GM19193 (cell line): ENCODE results near the gene CST4.

ENCODE experiments used
- POLR2A ChIP-seq: IDR thresholded peaks from 4 replicates; pipeline ENCODE4 v1.6.1; 2011; ENCODE audit not compliant: insufficient read depth, insufficient read length; ENCODE audit errors: extremely low read depth

Gene CST4

GRCh38 chr20:23659989-23660837, 28.6 kb downstream of the CST4 start:
- no peak for TF ChIP-seq POLR2A

DNA sequence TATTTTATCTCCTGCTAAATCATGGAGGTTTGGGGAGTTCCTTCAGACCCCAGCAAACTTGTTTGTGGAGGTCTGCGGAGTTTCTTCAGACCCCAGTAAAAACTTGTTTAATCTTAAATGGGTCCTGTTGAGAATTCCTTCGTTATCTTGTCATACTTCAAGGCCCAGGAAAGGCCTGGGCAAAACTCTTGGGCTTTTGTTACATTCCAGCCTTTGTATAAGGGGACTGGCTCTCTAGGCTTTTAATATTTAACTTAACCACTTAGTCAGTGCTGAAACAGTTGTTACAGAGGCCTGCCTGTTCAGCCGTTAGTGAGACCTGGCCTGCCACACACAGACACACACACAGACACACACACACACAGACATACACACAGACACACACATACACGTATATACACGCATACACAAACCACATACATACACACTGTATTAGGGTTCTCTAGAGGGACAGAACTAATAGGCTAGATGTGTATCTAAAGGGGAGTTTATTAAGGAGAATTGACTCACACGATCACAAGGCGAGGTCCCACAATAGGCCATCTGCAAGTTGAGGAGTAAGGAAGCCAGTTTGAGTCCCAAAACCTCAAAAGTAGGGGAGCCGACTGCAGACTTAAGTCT, 29.7 kb downstream of the CST4 start:
- TF ChIP-seq POLR2A = no peak

GRCh38 chr20:23658336-23658735, 30.5 kb downstream of the CST4 start:
- TF ChIP-seq POLR2A = no peak

- TF ChIP-seq POLR2A = no peak
Observed at GRCh38 chr20:23657202-23657601, 31.6 kb downstream of the CST4 start.

GRCh38 chr20:23656372-23656771, 32.5 kb downstream of the CST4 start:
- TF ChIP-seq POLR2A = no peak

DNA sequence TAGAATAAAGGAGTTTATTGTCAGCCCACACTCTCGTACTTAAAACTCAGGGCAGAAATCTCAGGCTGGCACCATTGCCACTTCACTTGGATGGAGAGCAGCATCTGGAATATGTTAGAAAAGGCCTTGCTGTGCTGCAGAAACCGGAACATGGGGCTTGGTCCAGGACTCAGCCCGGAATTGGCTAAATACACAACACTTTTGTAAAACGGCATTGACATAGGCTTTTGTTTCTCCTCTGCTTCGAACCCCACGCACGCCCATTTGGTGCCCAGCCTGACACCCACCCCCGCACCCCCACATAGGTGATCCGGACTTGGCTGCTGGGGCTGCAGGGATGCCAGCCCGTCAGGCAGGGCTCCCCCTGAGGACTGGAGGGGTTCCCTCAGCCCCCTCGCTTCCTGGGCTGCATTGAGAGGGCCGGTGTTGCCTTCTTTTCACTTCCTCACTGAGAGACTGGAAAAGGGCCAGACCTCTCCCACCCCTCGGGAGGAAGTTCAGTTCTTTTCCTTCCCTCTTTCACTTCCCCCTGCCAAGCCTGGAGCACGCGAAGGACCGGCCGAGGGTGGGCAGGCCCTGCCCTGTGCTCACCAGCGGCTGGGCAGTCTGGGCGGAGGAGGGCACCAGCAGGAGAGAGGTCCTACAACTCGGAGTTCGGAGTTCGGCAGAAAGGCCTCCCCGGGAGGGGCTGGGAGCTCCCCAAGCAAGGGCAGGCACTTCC, 33.2 kb downstream of the CST4 start:
- TF ChIP-seq POLR2A = no peak

GRCh38 chr20:23654717-23655116, 34.1 kb downstream of the CST4 start:
- no peak for TF ChIP-seq POLR2A

- TF ChIP-seq POLR2A = no peak
Observed at GRCh38 chr20:23654000-23654399, 34.8 kb downstream of the CST4 start.

GRCh38 chr20:23653400-23653938, 35.4 kb downstream of the CST4 start:
- TF ChIP-seq POLR2A = no peak

- TF ChIP-seq POLR2A = no peak
Observed at GRCh38 chr20:23652926-23653325, 35.9 kb downstream of the CST4 start.

DNA sequence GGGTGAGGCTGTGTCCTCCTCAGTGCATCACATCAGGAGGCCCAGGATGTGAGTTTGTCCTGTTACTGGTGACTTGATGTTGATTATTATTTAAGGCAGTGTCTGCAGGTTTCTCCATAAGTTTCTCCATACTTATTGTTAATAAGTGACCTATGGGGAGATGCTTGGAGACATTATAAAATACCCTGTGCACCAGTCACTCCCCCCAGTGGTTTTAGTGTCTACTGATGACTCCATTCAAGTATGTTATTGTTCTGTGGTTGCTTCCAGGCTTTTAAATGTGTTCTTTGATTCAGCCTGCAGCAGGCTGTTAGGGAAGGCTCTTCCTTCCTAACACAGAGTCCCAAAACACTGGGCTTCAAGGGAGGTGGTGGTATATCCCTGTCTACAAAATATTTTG, 36.5 kb downstream of the CST4 start:
- no peak for TF ChIP-seq POLR2A

GRCh38 chr20:23651117-23651516, 37.7 kb downstream of the CST4 start:
- no peak for TF ChIP-seq POLR2A

DNA sequence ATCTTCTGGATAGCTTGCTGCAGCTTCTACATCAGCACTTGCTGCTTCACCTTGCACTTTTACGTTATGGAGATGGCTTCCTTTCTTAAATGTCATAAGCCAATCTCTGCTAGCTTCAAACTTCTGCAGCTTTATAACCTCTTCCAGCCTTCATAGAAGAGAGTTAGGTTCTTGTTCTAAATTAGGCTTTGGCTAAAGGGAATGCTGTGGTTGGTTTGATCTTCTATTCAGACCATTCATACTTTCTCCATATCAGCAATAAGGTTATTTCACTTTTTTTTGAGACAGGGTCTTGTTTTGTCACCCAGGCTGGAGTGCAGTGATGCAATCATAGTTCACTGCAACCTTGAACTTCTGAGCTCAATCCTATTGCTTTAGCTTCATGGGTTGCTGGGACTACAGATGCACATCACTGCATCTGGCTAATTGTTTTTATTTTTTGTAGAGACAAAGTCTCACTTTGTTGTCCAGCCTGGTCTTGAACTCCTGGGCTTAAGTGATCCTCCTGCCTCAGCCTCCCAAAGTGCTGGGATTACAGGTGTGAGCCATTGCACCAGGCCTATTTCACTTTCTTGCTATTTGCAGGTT, 38.9 kb downstream of the CST4 start:
- TF ChIP-seq POLR2A = no peak

- no peak for TF ChIP-seq POLR2A
Observed at GRCh38 chr20:23649242-23649641, 39.6 kb downstream of the CST4 start.

DNA sequence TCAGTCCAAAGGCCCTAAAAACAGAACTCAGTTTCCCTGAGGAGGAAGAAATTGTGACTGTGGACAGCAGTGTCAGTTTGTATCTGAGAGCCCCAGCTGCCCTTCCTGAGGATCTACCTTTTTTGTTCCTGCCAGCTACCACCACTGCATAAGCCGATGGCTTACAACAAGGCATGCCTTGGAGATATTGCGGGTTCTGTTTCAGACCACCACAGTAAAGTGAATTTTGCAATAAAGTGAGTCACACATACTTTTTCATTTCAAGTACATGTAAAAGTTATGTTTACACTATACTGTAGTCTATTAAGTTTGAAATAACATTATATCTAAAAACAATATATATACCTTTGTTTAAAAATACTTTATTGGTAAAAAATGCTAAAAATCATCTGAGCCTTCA, 41.5 kb downstream of the CST4 start:
- TF ChIP-seq POLR2A = no peak
